A549 (cell line): ENCODE data around the gene BOLA1. TPM values are rescaled to one million over a fixed set of nuclear protein-coding genes. Genes with fewer than 3 reads are reported as not detected.
"Not testable (repeated sequence)": the region's sequence is repeated elsewhere in the genome, so short reads cannot be mapped to it uniquely, and the experiment has no call there.

Source experiments
- ATAC-seq, 2 experiments: fragments of 200-7000 bp in 1 of 2; fragments of >200 bp in 1 of 2; cut with Nextera tagmentation in 1 of 2; cut with Tn5 transposase in 1 of 2; 3 replicates each; pipeline versions ENCODE4 v1.8.0 to v1.9.1; 2018 to 2020; ENCODE audit warnings: mild to moderate bottlenecking in 1 of 2, moderate library complexity in 1 of 2
- CTCF ChIA-PET: fragments of 300-600 bp; sonication (Branson Sonifier 250); formaldehyde crosslinking; extraction: SDS; loops from one replicate; lab custom pipeline; 2021; ENCODE audit warnings: antibody characterized with exemption, inconsistent platforms; lab: Yijun Ruan, JAX
- POLR2A ChIA-PET: fragments of 350-600 bp; formaldehyde crosslinking; extraction: SDS; loops from one replicate; lab custom pipeline; 2021; ENCODE audit warnings: antibody characterized with exemption, inconsistent platforms; lab: Yijun Ruan, JAX
- DNase-seq, 2 experiments: peaks; one replicate each; pipeline versions ENCODE4 v3.0.0 to v3.0.0-alpha.2; 2011 to 2016; ENCODE audit warnings: low read depth in 1 of 2, low spot score in 1 of 2
- FAIRE-seq: peaks from 2 replicates; lab custom pipeline; 2011; peaks lifted over from hg19 to GRCh38; lab: Jason Lieb, UNC
- H3K27ac ChIP-seq, 2 experiments: fragments of >200 bp; sonication (Bioruptor Twin); formaldehyde crosslinking; 3 replicates each; pipeline ENCODE4 v1.5.1; 2016 to 2017
- H3K4me1 ChIP-seq: fragments of >200 bp; sonication (Bioruptor Twin); formaldehyde crosslinking; 3 replicates; pipeline ENCODE4 v1.6.1; 2016
- H3K4me2 ChIP-seq: fragments of >200 bp; sonication (Bioruptor Twin); formaldehyde crosslinking; 3 replicates; pipeline ENCODE4 v1.6.1; 2016
- H3K4me3 ChIP-seq: fragments of >200 bp; sonication (Bioruptor Twin); formaldehyde crosslinking; 3 replicates; pipeline ENCODE4 v1.5.1; 2016
- H3K9me3 ChIP-seq: fragments of >200 bp; sonication (Bioruptor Twin); formaldehyde crosslinking; 3 replicates; pipeline ENCODE4 v1.6.1; 2016
- CBX8 ChIP-seq: fragments of 200-600 bp; sonication (generic); IDR thresholded peaks from 2 replicates; pipeline ENCODE4 v1.6.1; 2016
- CHD4 ChIP-seq: fragments of 200-600 bp; sonication (generic); IDR thresholded peaks from 2 replicates; pipeline ENCODE4 v1.6.1; 2016; ENCODE audit warnings: antibody characterized with exemption, mild to moderate bottlenecking, borderline replicate concordance
- CTCF ChIP-seq: fragments of >200 bp; sonication (Bioruptor Twin); formaldehyde crosslinking; IDR thresholded peaks from 3 replicates; pipeline ENCODE4 v1.5.1; 2016
- EHF ChIP-seq: fragments of 250-450 bp; sonication (Bioruptor Pico); IDR thresholded peaks from 2 replicates; pipeline ENCODE4 v1.5.0; 2020; ENCODE audit warnings: mild to moderate bottlenecking
- FOSL2 ChIP-seq, 2 experiments: fragments of 450-650 bp in 1 of 2; fragments of >200 bp in 1 of 2; sonication (Bioruptor Twin) in 1 of 2; formaldehyde crosslinking; IDR thresholded peaks; 2 replicates each; pipeline versions ENCODE4 v1.5.0 to v1.6.1; 2016 to 2020; ENCODE audit warnings: mild to moderate bottlenecking in 1 of 2, moderate library complexity in 1 of 2
- HMGXB4 ChIP-seq: fragments of 250-450 bp; sonication (Bioruptor Pico); IDR thresholded peaks from 2 replicates; pipeline ENCODE4 v1.5.0; 2021; ENCODE audit warnings: mild to moderate bottlenecking, moderate library complexity, borderline replicate concordance
- HOXB5 ChIP-seq: fragments of 250-450 bp; sonication (Bioruptor Pico); IDR thresholded peaks from 2 replicates; pipeline ENCODE4 v1.5.0; 2020; ENCODE audit warnings: mild to moderate bottlenecking, moderate library complexity
- JUN ChIP-seq, 2 experiments: fragments of >200 bp; sonication (Bioruptor Twin); formaldehyde crosslinking; IDR thresholded peaks; 2 replicates in 1 of 2; 3 replicates in 1 of 2; pipeline ENCODE4 v1.6.1; 2016 to 2017
- JUNB ChIP-seq: fragments of >200 bp; sonication (Bioruptor Twin); formaldehyde crosslinking; IDR thresholded peaks from 2 replicates; pipeline ENCODE4 v1.6.1; 2016
- KDM5A ChIP-seq: fragments of 200-600 bp; sonication (generic); IDR thresholded peaks from 2 replicates; pipeline ENCODE4 v1.6.1; 2016; ENCODE audit warnings: antibody characterized with exemption, mild to moderate bottlenecking
- MAX ChIP-seq: IDR thresholded peaks from 2 replicates; pipeline ENCODE4 v1.6.1; 2012
- NFE2L2 ChIP-seq: fragments of 150-350 bp; conservative IDR thresholded peaks from 2 replicates; pipeline ENCODE4 v1.6.1; 2014; ENCODE audit warnings: low read length
- POLR2A ChIP-seq: IDR thresholded peaks from 2 replicates; pipeline ENCODE4 v1.6.1; 2012; ENCODE audit warnings: mild to moderate bottlenecking, low read length
- SMC3 ChIP-seq: fragments of >200 bp; sonication (Bioruptor Twin); formaldehyde crosslinking; IDR thresholded peaks from 3 replicates; pipeline ENCODE4 v1.6.1; 2018; ENCODE audit warnings: inconsistent platforms
- TP53 ChIP-seq: fragments of 250-450 bp; sonication (Bioruptor Pico); IDR thresholded peaks from 2 replicates; pipeline ENCODE4 v1.5.0; 2021; ENCODE audit warnings: mild to moderate bottlenecking, moderate library complexity
- WGBS: methylation state at CpG from one replicate; pipeline ENCODE4 v1.1.6; 2017; ENCODE audit errors: missing lambda C conversion rate; 5-methylcytosine and 5-hydroxymethylcytosine counted together
- polyA plus RNA-seq, 4 experiments: library from polyadenylated mRNA; depleted of rRNA in 3 of 4; stranded (reverse); fragments of >200 nt; fragmentation: RNase III in 1 of 4; extraction: RNeasy Plus Mini Kit Qiagen cat#74134 plus additional on column Dnase treatment in 1 of 4; gene quantifications; 2 replicates in 3 of 4; 3 replicates in 1 of 4; pipeline ENCODE4 v1.2.3, GENCODE V29; 2011 to 2017
- TF ChIP-seq, protein P1 (sequence below): fragments of >200 bp; sonication (Bioruptor Twin); formaldehyde crosslinking; IDR thresholded peaks from 3 replicates; pipeline ENCODE4 v1.6.1; 2016
- TF ChIP-seq, protein P2 (sequence below): fragments of 200-600 bp; sonication (generic); IDR thresholded peaks from 2 replicates; pipeline ENCODE4 v1.6.1; 2016; ENCODE audit warnings: antibody characterized with exemption, mild to moderate bottlenecking, moderate library complexity

BOLA1 gene
- polyA plus RNA-seq, 2 of the 4 experiments (the other 2 are of a cell fraction), result 25.4 to 27.5 TPM

DNA sequence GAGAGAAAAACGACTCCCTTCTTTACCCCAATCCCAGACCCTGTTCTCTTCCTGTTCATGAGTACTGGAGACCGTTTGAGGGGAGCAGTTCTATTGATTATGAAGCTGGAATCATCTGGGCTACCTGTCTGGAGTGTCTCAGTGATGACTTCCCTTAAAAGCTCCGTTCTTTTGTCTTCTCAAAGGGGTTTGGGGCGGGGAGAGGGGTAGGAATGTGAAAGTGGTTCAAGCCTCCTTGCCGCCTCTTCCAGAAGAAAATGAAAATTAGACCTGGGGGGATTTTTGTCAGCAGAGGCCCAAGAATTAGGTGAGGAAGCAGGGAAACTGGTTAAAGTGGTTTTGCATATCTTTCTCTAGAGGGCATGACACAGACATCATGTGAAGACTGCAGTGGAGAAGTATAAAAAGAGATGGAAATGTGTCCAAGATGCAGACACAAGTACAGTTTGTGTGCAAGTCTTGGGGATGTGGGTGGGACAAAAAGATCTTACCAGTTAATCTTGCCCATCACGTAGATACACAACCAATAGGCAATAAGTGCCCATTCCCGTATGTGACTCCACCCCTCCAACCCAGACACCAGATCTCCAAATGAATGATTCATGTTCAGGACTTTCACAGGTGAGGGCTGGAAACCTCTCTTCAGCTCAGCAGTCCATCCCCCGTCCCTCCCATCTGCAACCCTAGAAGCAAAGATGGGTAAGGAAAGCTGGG lies 37.8 kb downstream of the BOLA1 start:
- WGBS, result 2% methylated on average over 8 of the region's 8 CpGs
- Histone ChIP-seq H3K9me3 (no peaks in the 10 kb centered on the region), H3K27ac (peak overlapping the region; percentile 94), H3K4me3 (peak overlapping the region; percentile 65)
- DNase-seq (peak; percentile 83 to 87), FAIRE-seq (no peak)
- CTCF ChIA-PET, result interaction anchor here (0.5 to 3.4 kb wide), 10 partner anchors 9 to 232 kb away, joined by 3 to 17 read pairs (median 4); a partner anchor contains a TSS
- POLR2A ChIA-PET, result interaction anchor here (0.8 to 4.6 kb wide), 3 partner anchors 9 to 73 kb away, joined by 3 to 70 read pairs (median 12); partner anchors contain the start of genes OTUD7B and SF3B4
- peak; percentile 46 to 51; a peak in 1 of 5 replicates for TF ChIP-seq JUN (IDR thresholded peaks at IDR 0.05)
- TF ChIP-seq, protein P1, sequence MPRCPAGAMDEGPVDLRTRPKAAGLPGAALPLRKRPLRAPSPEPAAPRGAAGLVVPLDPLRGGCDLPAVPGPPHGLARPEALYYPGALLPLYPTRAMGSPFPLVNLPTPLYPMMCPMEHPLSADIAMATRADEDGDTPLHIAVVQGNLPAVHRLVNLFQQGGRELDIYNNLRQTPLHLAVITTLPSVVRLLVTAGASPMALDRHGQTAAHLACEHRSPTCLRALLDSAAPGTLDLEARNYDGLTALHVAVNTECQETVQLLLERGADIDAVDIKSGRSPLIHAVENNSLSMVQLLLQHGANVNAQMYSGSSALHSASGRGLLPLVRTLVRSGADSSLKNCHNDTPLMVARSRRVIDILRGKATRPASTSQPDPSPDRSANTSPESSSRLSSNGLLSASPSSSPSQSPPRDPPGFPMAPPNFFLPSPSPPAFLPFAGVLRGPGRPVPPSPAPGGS, result peak; percentile 42; the same call in 1 of the 3 replicates
- TF ChIP-seq NFE2L2, result no peak
- 0 out of 2 replicates have a peak, but pooled peaks have one; percentile 31 for TF ChIP-seq MAX
- TF ChIP-seq FOSL2 (IDR thresholded peaks at IDR 0.05), result no peak; the same call in 1 of the 2 replicates
- TF ChIP-seq FOSL2 (CRISPR knock-in tag; IDR thresholded peaks at IDR 0.05), result 0 out of 2 replicates have a peak, but pooled peaks have one; percentile 16
- TF ChIP-seq, all 56 proteins: peak for 4
- H3K4me1 ChIP-seq, result peaks cover 44% of the 10 kb centered on the region
- peak; percentile 61 to 71 for ATAC-seq
- H3K4me2 ChIP-seq, result peak overlapping the region; percentile 98

DNA sequence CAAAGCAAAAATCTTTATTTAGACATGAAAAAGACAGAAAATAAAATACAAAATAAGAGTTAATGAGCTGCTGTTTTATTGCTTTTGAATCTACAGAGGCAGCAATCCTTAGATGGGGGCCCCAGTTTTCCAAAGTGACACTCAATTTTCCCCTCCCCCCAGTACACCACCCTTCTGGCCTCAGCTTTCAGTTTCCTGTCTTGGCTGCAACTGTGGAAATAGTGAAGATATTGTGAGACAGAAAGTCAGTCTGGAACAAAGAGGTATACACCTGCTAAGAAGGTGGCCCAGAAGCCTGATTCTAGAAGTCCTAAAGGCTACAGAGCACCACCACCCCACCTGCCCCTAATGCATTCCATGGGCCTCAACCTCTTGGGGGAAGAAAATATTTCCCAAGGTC lies 38.4 kb downstream of the BOLA1 start:
- POLR2A ChIA-PET, result interaction anchor here (0.8 to 4.6 kb wide), 3 partner anchors 10 to 73 kb away, joined by 3 to 70 read pairs (median 12); partner anchors contain the start of genes OTUD7B and SF3B4
- peak overlapping the region; percentile 94 for H3K27ac ChIP-seq

GRCh38 chr1:149938668-149939003 lies 39.3 kb downstream of the BOLA1 start:
- DNase-seq, FAIRE-seq, H3K9me3 ChIP-seq: not testable (repeated sequence)
- Histone ChIP-seq H3K4me2 (peak overlapping the region; percentile 98), H3K4me1 (peaks cover 49% of the 10 kb centered on the region), H3K27ac (peak overlapping the region; percentile 94), H3K4me3 (peak overlapping the region; percentile 38)
- peak in 1 of 2 experiments; percentile 0; a peak in 2 of 6 replicates for ATAC-seq
- CTCF ChIA-PET, result interaction anchor here (3.4 kb wide), 1 partner anchor 50 kb away, joined by 17 read pairs; a partner anchor contains a TSS
- 3% methylated on average over 13 of the region's 13 CpGs for WGBS
- POLR2A ChIA-PET, result interaction anchor here (0.6 to 4.6 kb wide), 4 partner anchors 11 to 52 kb away, joined by 3 to 70 read pairs (median 7); partner anchors contain the start of gene SF3B4

More for the DNA sequence above, 38.4 kb downstream of the BOLA1 start:
- DNase-seq (no peak), ATAC-seq (no peak), FAIRE-seq (no peak)
- CTCF ChIA-PET, result interaction anchor here (0.5 to 3.4 kb wide), 9 partner anchors 9 to 232 kb away, joined by 3 to 17 read pairs (median 4); a partner anchor contains a TSS
- peak overlapping the region; percentile 98 for H3K4me2 ChIP-seq
- TF ChIP-seq POLR2A, result no peak
- 0 out of 5 replicates have a peak, but pooled peaks of 1 of the 2 experiments have one; percentile 17 for TF ChIP-seq JUN (IDR thresholded peaks at IDR 0.05)
- TF ChIP-seq EHF (CRISPR knock-in tag), result no peak
- TF ChIP-seq TP53 (CRISPR knock-in tag), result no peak
- no peak for TF ChIP-seq CBX8
- peaks cover 49% of the 10 kb centered on the region for H3K4me1 ChIP-seq
- peak overlapping the region; percentile 65; the same call in 1 of the 3 replicates for H3K4me3 ChIP-seq
- H3K9me3 ChIP-seq, result no peaks in the 10 kb centered on the region

GRCh38 chr1:149940427-149940826 lies 41.1 kb downstream of the BOLA1 start:
- WGBS, result 86% methylated on average over 3 of the region's 3 CpGs
- peak overlapping the region; percentile 94 for H3K27ac ChIP-seq
- no peak overlapping the region for H3K4me3 ChIP-seq
- CTCF ChIA-PET, result interaction anchor here (0.7 to 3.4 kb wide), 3 partner anchors 52 to 110 kb away, joined by 3 to 17 read pairs (median 3); a partner anchor contains a TSS
- H3K4me2 ChIP-seq, result no peak overlapping the region; the same call in 1 of the 3 replicates
- no peaks in the 10 kb centered on the region for H3K9me3 ChIP-seq
- FAIRE-seq (no peak), ATAC-seq (no peak), DNase-seq (no peak)
- H3K4me1 ChIP-seq, result peaks cover 46% of the 10 kb centered on the region
- POLR2A ChIA-PET, result interaction anchor here (1.4 kb wide), 1 partner anchor 53 kb away, joined by 5 read pairs; a partner anchor contains a TSS
- TF ChIP-seq, protein P2, sequence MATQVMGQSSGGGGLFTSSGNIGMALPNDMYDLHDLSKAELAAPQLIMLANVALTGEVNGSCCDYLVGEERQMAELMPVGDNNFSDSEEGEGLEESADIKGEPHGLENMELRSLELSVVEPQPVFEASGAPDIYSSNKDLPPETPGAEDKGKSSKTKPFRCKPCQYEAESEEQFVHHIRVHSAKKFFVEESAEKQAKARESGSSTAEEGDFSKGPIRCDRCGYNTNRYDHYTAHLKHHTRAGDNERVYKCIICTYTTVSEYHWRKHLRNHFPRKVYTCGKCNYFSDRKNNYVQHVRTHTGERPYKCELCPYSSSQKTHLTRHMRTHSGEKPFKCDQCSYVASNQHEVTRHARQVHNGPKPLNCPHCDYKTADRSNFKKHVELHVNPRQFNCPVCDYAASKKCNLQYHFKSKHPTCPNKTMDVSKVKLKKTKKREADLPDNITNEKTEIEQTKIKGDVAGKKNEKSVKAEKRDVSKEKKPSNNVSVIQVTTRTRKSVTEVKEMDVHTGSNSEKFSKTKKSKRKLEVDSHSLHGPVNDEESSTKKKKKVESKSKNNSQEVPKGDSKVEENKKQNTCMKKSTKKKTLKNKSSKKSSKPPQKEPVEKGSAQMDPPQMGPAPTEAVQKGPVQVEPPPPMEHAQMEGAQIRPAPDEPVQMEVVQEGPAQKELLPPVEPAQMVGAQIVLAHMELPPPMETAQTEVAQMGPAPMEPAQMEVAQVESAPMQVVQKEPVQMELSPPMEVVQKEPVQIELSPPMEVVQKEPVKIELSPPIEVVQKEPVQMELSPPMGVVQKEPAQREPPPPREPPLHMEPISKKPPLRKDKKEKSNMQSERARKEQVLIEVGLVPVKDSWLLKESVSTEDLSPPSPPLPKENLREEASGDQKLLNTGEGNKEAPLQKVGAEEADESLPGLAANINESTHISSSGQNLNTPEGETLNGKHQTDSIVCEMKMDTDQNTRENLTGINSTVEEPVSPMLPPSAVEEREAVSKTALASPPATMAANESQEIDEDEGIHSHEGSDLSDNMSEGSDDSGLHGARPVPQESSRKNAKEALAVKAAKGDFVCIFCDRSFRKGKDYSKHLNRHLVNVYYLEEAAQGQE, result no peak
- TF ChIP-seq EHF (CRISPR knock-in tag) (no peak), HMGXB4 (CRISPR knock-in tag) (no peak), TP53 (CRISPR knock-in tag) (no peak), HOXB5 (CRISPR knock-in tag) (no peak), JUNB (no peak), SMC3 (no peak), CTCF (no peak), KDM5A (no peak), CHD4 (no peak)
